PFSK-1 (cell line): ENCODE measurements around the gene BPIFB4.

Experiments
- FOXP2 ChIP-seq: optimal IDR thresholded peaks from 2 replicates; pipeline ENCODE3; 2011; ENCODE audit warnings: borderline replicate concordance, control low read depth, inconsistent platforms; ENCODE audit not compliant: insufficient read depth; ENCODE audit errors: extremely low read length, extremely low read depth
- POLR2AphosphoS5 ChIP-seq: IDR thresholded peaks from 2 replicates; pipeline ENCODE4 v1.6.1; 2012; ENCODE audit warnings: low read depth, mild to moderate bottlenecking, control low read depth, low read length, moderate library complexity
- SIN3A ChIP-seq: IDR thresholded peaks from 2 replicates; pipeline ENCODE4 v1.6.1; 2012; ENCODE audit warnings: mild to moderate bottlenecking, low read length, moderate library complexity, borderline replicate concordance; ENCODE audit not compliant: insufficient read depth
- TAF1 ChIP-seq: IDR thresholded peaks from 2 replicates; pipeline ENCODE4 v1.6.1; 2012; ENCODE audit warnings: low read length, control low read depth, borderline replicate concordance; ENCODE audit not compliant: insufficient read depth
- TF ChIP-seq, protein P1 (sequence below), 2 experiments: IDR thresholded peaks; 2 replicates each; pipeline versions ENCODE4 v1.6.1 to v1.8.0; 2011 to 2012; ENCODE audit warnings: low read depth in 2 of 2, low read length in 2 of 2, control low read depth in 1 of 2, inconsistent platforms in 1 of 2, mild to moderate bottlenecking in 1 of 2, moderate library complexity in 1 of 2; ENCODE audit not compliant: insufficient read depth in 1 of 2

Gene BPIFB4

DNA sequence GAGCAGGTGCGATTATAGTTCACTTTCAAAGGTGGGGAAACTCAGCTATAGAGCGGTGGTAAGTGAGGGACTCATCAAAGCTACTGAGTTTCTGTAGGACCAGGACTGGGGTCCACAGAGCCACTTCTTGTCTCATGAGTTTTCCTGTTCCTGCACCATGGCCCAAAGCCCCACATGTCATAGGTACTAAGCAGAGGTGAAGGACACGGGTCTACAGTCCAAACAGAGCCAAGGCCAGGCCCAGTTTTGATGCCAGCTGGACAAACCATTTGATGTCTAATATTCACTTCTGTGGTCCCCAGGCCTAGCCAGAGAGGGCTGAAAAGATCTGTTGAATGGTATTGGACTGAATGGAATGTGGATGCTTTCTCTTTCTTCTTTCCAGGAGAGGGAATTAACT is 37.0 kb upstream of the BPIFB4 start:
- TF ChIP-seq, protein P1, sequence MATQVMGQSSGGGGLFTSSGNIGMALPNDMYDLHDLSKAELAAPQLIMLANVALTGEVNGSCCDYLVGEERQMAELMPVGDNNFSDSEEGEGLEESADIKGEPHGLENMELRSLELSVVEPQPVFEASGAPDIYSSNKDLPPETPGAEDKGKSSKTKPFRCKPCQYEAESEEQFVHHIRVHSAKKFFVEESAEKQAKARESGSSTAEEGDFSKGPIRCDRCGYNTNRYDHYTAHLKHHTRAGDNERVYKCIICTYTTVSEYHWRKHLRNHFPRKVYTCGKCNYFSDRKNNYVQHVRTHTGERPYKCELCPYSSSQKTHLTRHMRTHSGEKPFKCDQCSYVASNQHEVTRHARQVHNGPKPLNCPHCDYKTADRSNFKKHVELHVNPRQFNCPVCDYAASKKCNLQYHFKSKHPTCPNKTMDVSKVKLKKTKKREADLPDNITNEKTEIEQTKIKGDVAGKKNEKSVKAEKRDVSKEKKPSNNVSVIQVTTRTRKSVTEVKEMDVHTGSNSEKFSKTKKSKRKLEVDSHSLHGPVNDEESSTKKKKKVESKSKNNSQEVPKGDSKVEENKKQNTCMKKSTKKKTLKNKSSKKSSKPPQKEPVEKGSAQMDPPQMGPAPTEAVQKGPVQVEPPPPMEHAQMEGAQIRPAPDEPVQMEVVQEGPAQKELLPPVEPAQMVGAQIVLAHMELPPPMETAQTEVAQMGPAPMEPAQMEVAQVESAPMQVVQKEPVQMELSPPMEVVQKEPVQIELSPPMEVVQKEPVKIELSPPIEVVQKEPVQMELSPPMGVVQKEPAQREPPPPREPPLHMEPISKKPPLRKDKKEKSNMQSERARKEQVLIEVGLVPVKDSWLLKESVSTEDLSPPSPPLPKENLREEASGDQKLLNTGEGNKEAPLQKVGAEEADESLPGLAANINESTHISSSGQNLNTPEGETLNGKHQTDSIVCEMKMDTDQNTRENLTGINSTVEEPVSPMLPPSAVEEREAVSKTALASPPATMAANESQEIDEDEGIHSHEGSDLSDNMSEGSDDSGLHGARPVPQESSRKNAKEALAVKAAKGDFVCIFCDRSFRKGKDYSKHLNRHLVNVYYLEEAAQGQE (IDR thresholded peaks at IDR 0.05; ENCODE audit: insufficient read depth in 1 of 2, low read depth in 2 of 2, low read length in 2 of 2): no peak
- TF ChIP-seq SIN3A: no peak
- no peak for TF ChIP-seq TAF1
- TF ChIP-seq FOXP2: no peak
- no peak for TF ChIP-seq POLR2AphosphoS5

DNA sequence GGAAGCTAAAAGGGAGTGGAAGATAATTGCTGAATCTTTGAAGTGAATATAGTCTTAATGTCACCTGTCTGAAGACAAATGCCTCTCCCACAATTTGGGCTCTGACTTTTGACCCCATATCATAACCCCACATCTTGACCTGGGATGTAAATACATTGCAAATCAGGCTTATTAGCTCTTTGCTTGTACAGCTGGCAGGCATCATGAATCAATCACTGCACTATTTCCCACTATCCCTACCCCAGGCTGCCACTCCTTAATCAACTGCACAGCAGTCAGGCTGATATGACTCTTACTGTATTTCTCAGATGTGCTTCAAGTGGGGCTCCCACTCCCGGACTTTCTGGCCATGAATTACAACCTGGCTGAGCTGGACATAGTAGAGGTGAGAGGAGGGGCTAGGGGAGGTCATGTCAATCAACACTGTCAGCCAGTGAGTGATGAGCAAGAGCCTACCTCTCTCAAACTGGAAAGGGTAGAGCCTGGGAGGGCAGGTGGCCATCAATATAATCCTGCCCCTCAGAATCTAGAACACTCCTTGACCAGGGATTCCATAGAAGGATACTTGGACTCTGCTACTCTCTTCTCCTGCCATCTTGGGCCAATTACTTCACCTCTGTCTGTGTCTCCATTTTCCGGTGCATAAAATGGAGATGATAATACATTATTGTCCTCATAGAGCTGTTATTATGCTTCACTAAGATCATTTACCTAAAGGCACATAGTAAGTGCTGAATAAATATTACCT is 36.3 kb upstream of the BPIFB4 start:
- no peak for TF ChIP-seq FOXP2
- TF ChIP-seq SIN3A: no peak
- TF ChIP-seq POLR2AphosphoS5: no peak
- TF ChIP-seq, protein P1 (IDR thresholded peaks at IDR 0.05; ENCODE audit: insufficient read depth in 1 of 2, low read depth in 2 of 2, low read length in 2 of 2): no peak
- no peak for TF ChIP-seq TAF1

DNA sequence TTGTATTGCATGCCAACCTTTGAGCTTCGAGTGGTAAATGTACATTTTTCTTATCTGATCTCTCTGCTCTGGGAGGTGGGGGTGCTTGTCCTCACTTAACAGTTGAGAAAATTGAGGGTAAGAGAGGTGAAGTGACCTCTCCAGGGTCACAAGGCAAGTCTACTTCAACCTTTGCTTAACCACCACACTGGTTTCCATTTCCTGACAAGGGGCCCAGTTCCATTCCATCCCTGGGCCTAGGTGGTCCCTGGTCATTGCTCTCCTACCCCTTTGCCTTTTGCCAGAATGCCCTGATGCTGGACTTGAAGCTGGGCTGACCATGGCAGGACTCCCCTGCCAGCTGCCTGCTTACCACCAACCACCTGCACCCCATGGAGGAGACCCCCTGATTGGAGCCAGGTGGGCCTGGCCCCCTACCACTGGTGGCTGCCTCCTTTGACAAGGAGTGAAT is 35.7 kb upstream of the BPIFB4 start:
- TF ChIP-seq POLR2AphosphoS5: no peak

DNA sequence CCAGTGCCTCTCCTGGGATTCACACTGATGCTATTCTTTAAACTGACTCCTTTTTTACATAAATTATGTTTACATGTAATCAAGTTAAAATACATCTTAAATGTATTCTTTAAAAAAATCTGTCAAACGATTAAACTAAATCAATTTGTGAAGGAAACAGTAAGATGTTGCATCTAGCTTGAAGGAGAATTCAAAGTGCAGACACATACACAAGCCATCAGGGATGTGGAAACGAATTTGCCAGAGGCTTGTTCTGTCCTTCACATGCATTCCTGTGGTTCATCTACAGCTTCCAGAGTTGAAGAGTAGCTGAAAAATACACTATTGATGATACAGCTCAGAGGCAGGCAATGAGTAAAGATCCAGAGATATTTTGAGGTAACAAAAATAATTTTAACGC is 33.0 kb upstream of the BPIFB4 start:
- TF ChIP-seq POLR2AphosphoS5: no peak
- TF ChIP-seq SIN3A: no peak
- TF ChIP-seq FOXP2: no peak
- TF ChIP-seq, protein P1 (IDR thresholded peaks at IDR 0.05; ENCODE audit: insufficient read depth in 1 of 2, low read depth in 2 of 2, low read length in 2 of 2): no peak
- TF ChIP-seq TAF1: no peak

DNA sequence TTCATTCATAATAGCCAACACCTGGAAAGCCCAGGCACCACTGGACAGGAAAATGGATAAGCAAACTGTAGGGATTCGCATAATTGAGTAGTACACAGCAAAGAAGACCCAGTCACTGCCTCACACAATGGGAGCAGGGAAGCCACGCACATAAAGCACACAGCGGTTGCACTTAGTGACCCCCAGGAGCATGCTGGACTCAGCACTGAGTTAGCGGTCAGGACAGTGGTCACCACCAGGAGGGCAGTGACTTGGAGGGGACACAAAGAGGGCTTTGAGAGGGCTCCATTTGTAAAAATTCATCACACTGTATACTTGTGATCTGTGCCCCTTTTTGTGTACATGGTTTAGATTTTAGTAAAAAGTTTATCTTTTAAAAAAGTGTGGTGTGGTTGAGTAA is 28.1 kb upstream of the BPIFB4 start:
- TF ChIP-seq SIN3A (no peak), FOXP2 (no peak), POLR2AphosphoS5 (no peak), TAF1 (no peak)
- TF ChIP-seq, protein P1 (IDR thresholded peaks at IDR 0.05; ENCODE audit: insufficient read depth in 1 of 2, low read depth in 2 of 2, low read length in 2 of 2): no peak
